HG03175 (cell line): ENCODE measurements around the gene LGALS9.
"Not testable (repeated sequence)": the region's sequence is repeated elsewhere in the genome, so short reads cannot be mapped to it uniquely, and the experiment has no call there.

ENCODE experiments used
- ATAC-seq: cut with Tn5 transposase; IDR thresholded peaks from one replicate; pipeline ENCODE4 v1.9.1; 2021; ENCODE audit warnings: mild to moderate bottlenecking, moderate library complexity; ENCODE audit not compliant: unreplicated experiment

Gene LGALS9

GRCh38 chr17:27671591-27671910 is 40.6 kb downstream of the LGALS9 start:
- no peak for ATAC-seq

GRCh38 chr17:27671977-27672480 is 41.0 kb downstream of the LGALS9 start:
- ATAC-seq: not testable (repeated sequence)

- ATAC-seq: no peak
Observed at GRCh38 chr17:27674335-27674734, 43.3 kb downstream of the LGALS9 start.

GRCh38 chr17:27677191-27677590 is 46.2 kb downstream of the LGALS9 start:
- no peak for ATAC-seq

GRCh38 chr17:27686322-27686721 is 55.3 kb downstream of the LGALS9 start:
- not testable (repeated sequence) for ATAC-seq

GRCh38 chr17:27690882-27691281 is 59.9 kb downstream of the LGALS9 start:
- no peak for ATAC-seq

- ATAC-seq: not testable (repeated sequence)
Observed at GRCh38 chr17:27695254-27695814, 64.3 kb downstream of the LGALS9 start.
